NCI-H82 treated with DMSO at 0.1 percent for 48 hours (cell line): ENCODE data around the gene ARID1A.
"Not testable (repeated sequence)": the region's sequence is repeated elsewhere in the genome, so short reads cannot be mapped to it uniquely, and the experiment has no call there.

ENCODE experiments used
- DNase-seq: peaks from one replicate; lab custom pipeline; 2025; ENCODE audit not compliant: unreplicated experiment; lab: John Stamatoyannopoulos, UW

ARID1A gene

GRCh38 chr1:26697978-26698849 is 2.4 kb downstream of the ARID1A start:
- peak; percentile 80 for DNase-seq

GRCh38 chr1:26700711-26701110 is 4.9 kb downstream of the ARID1A start:
- DNase-seq, result no peak

- no peak for DNase-seq
Measured at GRCh38 chr1:26701266-26701994, 5.6 kb downstream of the ARID1A start.

- DNase-seq, result no peak
Measured at GRCh38 chr1:26701995-26702679, 6.3 kb downstream of the ARID1A start.

- DNase-seq, result no peak
Measured at GRCh38 chr1:26702680-26703038, 6.8 kb downstream of the ARID1A start.

GRCh38 chr1:26703478-26703877 is 7.7 kb downstream of the ARID1A start:
- no peak for DNase-seq

- DNase-seq, result no peak
Measured at GRCh38 chr1:26704629-26705028, 8.8 kb downstream of the ARID1A start.

GRCh38 chr1:26705227-26705626 is 9.4 kb downstream of the ARID1A start:
- DNase-seq, result not testable (repeated sequence)

- no peak for DNase-seq
Measured at GRCh38 chr1:26705788-26706311, 10.0 kb downstream of the ARID1A start.

- no peak for DNase-seq
Measured at GRCh38 chr1:26706315-26706714, 10.5 kb downstream of the ARID1A start.

- DNase-seq, result no peak
Measured at GRCh38 chr1:26710811-26711210, 15.0 kb downstream of the ARID1A start.

- DNase-seq, result no peak
Measured at GRCh38 chr1:26711777-26712176, 16.0 kb downstream of the ARID1A start.

- DNase-seq, result no peak
Measured at GRCh38 chr1:26717017-26717491, 21.2 kb downstream of the ARID1A start.

GRCh38 chr1:26719205-26719604 is 23.4 kb downstream of the ARID1A start:
- no peak for DNase-seq

GRCh38 chr1:26721669-26722355 is 26.0 kb downstream of the ARID1A start:
- no peak for DNase-seq

GRCh38 chr1:26723013-26723991 is 27.5 kb downstream of the ARID1A start:
- peak; percentile 99 for DNase-seq

- no peak for DNase-seq
Measured at GRCh38 chr1:26724118-26724517, 28.3 kb downstream of the ARID1A start.

- DNase-seq, result no peak
Measured at GRCh38 chr1:26724926-26725325, 29.1 kb downstream of the ARID1A start.

- DNase-seq, result not testable (repeated sequence)
Measured at GRCh38 chr1:26725904-26726303, 30.1 kb downstream of the ARID1A start.

GRCh38 chr1:26726784-26727183 is 31.0 kb downstream of the ARID1A start:
- no peak for DNase-seq
